Fibroblast of lung (primary cell): ENCODE results near the gene TRAPPC3L.

Experiments used
- EZH2 ChIP-seq: IDR thresholded peaks from 2 replicates; pipeline ENCODE4 v1.5.1; 2012; ENCODE audit warnings: low read length, control low read depth, mild to moderate bottlenecking; ENCODE audit errors: missing control alignments
- TF ChIP-seq, protein P1 (sequence below), 2 donors: IDR thresholded peaks in 1 of 2; conservative IDR thresholded peaks in 1 of 2; 1 replicate in 1 of 2; 2 replicates in 1 of 2; pipeline ENCODE4 v1.5.1; 2011 to 2012; ENCODE audit warnings: low read length in 2 of 2, control low read depth in 1 of 2, inconsistent platforms in 1 of 2, low read depth in 1 of 2, mild to moderate bottlenecking in 1 of 2

DNA sequence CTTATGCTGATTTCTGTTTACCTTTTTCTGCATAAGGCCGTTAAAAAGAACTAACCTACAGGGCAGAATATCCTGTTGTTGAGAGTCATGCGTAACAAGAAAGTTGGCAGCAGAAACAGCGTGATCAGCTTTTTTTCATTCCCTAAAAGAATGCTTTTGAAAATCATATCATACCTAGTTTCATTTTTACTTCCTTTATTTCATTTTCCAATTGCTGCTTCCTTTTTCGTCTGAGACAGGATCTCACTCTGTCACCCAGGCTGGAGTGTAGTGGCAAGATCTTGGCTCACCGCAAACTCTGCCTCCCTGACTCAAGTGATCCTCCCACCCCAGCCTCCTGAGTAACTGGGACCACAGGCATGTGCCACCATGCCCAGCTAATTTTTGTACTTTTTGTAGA, 80.2 kb downstream of the TRAPPC3L start:
- TF ChIP-seq, protein P1, sequence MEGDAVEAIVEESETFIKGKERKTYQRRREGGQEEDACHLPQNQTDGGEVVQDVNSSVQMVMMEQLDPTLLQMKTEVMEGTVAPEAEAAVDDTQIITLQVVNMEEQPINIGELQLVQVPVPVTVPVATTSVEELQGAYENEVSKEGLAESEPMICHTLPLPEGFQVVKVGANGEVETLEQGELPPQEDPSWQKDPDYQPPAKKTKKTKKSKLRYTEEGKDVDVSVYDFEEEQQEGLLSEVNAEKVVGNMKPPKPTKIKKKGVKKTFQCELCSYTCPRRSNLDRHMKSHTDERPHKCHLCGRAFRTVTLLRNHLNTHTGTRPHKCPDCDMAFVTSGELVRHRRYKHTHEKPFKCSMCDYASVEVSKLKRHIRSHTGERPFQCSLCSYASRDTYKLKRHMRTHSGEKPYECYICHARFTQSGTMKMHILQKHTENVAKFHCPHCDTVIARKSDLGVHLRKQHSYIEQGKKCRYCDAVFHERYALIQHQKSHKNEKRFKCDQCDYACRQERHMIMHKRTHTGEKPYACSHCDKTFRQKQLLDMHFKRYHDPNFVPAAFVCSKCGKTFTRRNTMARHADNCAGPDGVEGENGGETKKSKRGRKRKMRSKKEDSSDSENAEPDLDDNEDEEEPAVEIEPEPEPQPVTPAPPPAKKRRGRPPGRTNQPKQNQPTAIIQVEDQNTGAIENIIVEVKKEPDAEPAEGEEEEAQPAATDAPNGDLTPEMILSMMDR (conservative IDR thresholded peaks at IDR 0.05 in 1 of 2, IDR thresholded peaks at IDR 0.05 in 1 of 2; ENCODE audit: low read depth in 1 of 2, low read length in 2 of 2) = no peak
- TF ChIP-seq EZH2 = no peak
